ENCODE measurements around the gene DBT.

DBT gene

DNA sequence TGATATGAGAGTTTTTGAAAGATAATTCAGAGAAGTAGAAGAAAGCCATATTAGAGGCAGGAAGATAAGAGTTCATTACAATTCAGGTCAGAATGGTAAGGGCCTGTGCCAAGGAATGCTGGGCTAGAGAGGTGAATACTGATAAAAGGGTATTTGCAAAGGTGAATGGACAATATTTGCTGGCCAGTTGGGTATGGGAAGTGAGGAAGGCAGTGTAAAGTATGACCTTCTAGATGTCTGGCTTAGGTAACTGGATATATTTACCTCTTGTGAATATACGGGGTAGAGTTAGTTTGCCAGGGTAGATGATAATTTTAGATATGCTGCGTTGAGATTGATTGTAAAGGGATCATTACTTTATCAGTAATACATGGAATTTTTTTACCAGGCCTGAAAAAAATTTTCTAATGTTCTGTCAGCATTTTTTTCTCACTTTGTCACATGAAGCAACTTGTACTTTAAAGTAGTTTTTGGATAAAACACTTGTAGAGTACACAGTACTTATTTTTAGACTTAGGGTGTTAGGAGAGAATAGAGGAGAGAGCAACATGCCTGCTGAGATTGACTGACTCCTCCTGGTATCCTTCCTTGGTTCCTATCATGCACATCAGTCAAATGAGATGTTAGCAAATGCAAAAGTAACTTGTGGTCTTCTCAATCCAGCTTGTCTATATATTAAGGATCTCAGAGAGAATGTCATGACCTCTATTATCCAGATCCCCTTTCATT, 30.5 kb upstream of the DBT start:
- no peak overlapping the region for H3K27ac ChIP-seq (ENCODE audit: extremely low read depth, low read depth, low read length)
- H3K9me3 ChIP-seq (ENCODE audit: control insufficient read depth, insufficient read depth, low read depth, low read length): no peaks in the 10 kb centered on the region
- ChIA-PET POLR2A (no interaction called here), CTCF (no interaction called here)
- no peaks in the 10 kb centered on the region for H3K4me1 ChIP-seq (ENCODE audit: control insufficient read depth, insufficient read depth, low read length)
- TF ChIP-seq ZNF670 (tag by site-specific recombination; IDR thresholded peaks at IDR 0.05; ENCODE audit: low read depth): no peak
- TF ChIP-seq, protein P1, sequence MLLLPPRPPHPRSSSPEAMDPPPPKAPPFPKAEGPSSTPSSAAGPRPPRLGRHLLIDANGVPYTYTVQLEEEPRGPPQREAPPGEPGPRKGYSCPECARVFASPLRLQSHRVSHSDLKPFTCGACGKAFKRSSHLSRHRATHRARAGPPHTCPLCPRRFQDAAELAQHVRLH (tag by site-specific recombination; IDR thresholded peaks at IDR 0.05): no peak
- no peak for TF ChIP-seq ZFP3 (tag by site-specific recombination; IDR thresholded peaks at IDR 0.05; ENCODE audit: low read depth)
- no peak for TF ChIP-seq ZNF571 (tag by site-specific recombination; IDR thresholded peaks at IDR 0.05)
- no peak for TF ChIP-seq ZNF214 (tag by site-specific recombination; IDR thresholded peaks at IDR 0.05; ENCODE audit: borderline replicate concordance)
- no peak for TF ChIP-seq ZNF404 (tag by site-specific recombination; IDR thresholded peaks at IDR 0.05)
- TF ChIP-seq, protein P2, sequence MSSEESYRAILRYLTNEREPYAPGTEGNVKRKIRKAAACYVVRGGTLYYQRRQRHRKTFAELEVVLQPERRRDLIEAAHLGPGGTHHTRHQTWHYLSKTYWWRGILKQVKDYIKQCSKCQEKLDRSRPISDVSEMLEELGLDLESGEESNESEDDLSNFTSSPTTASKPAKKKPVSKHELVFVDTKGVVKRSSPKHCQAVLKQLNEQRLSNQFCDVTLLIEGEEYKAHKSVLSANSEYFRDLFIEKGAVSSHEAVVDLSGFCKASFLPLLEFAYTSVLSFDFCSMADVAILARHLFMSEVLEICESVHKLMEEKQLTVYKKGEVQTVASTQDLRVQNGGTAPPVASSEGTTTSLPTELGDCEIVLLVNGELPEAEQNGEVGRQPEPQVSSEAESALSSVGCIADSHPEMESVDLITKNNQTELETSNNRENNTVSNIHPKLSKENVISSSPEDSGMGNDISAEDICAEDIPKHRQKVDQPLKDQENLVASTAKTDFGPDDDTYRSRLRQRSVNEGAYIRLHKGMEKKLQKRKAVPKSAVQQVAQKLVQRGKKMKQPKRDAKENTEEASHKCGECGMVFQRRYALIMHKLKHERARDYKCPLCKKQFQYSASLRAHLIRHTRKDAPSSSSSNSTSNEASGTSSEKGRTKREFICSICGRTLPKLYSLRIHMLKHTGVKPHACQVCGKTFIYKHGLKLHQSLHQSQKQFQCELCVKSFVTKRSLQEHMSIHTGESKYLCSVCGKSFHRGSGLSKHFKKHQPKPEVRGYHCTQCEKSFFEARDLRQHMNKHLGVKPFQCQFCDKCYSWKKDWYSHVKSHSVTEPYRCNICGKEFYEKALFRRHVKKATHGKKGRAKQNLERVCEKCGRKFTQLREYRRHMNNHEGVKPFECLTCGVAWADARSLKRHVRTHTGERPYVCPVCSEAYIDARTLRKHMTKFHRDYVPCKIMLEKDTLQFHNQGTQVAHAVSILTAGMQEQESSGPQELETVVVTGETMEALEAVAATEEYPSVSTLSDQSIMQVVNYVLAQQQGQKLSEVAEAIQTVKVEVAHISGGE (tag by site-specific recombination; conservative IDR thresholded peaks at IDR 0.05; ENCODE audit: low read depth): no peak
- TF ChIP-seq, protein P3, sequence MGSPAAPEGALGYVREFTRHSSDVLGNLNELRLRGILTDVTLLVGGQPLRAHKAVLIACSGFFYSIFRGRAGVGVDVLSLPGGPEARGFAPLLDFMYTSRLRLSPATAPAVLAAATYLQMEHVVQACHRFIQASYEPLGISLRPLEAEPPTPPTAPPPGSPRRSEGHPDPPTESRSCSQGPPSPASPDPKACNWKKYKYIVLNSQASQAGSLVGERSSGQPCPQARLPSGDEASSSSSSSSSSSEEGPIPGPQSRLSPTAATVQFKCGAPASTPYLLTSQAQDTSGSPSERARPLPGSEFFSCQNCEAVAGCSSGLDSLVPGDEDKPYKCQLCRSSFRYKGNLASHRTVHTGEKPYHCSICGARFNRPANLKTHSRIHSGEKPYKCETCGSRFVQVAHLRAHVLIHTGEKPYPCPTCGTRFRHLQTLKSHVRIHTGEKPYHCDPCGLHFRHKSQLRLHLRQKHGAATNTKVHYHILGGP (tag by site-specific recombination; IDR thresholded peaks at IDR 0.05): no peak
- no peak for TF ChIP-seq ZNF184 (tag by site-specific recombination; IDR thresholded peaks at IDR 0.05)
- TF ChIP-seq, protein P4, sequence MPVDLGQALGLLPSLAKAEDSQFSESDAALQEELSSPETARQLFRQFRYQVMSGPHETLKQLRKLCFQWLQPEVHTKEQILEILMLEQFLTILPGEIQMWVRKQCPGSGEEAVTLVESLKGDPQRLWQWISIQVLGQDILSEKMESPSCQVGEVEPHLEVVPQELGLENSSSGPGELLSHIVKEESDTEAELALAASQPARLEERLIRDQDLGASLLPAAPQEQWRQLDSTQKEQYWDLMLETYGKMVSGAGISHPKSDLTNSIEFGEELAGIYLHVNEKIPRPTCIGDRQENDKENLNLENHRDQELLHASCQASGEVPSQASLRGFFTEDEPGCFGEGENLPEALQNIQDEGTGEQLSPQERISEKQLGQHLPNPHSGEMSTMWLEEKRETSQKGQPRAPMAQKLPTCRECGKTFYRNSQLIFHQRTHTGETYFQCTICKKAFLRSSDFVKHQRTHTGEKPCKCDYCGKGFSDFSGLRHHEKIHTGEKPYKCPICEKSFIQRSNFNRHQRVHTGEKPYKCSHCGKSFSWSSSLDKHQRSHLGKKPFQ (tag by site-specific recombination; IDR thresholded peaks at IDR 0.05): no peak
- TF ChIP-seq, protein P5, sequence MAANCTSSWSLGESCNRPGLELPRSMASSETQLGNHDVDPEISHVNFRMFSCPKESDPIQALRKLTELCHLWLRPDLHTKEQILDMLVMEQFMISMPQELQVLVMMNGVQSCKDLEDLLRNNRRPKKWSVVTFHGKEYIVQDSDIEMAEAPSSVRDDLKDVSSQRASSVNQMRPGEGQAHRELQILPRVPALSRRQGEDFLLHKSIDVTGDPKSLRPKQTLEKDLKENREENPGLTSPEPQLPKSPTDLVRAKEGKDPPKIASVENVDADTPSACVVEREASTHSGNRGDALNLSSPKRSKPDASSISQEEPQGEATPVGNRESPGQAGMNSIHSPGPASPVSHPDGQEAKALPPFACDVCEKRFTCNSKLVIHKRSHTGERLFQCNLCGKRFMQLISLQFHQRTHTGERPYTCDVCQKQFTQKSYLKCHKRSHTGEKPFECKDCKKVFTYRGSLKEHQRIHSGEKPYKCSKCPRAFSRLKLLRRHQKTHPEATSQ (tag by site-specific recombination; IDR thresholded peaks at IDR 0.05): no peak
- no peak for TF ChIP-seq ZNF776 (tag by site-specific recombination; IDR thresholded peaks at IDR 0.05; ENCODE audit: borderline replicate concordance)
- TF ChIP-seq ZSCAN16 (tag by site-specific recombination; IDR thresholded peaks at IDR 0.05): no peak
- H3K36me3 ChIP-seq (ENCODE audit: control insufficient read depth in 2 of 2, insufficient read depth in 1 of 2, low read length in 2 of 2): peaks cover 63 to 89% of the 10 kb centered on the region in 2 experiments
- no peak overlapping the region for H3K4me3 ChIP-seq (ENCODE audit: low read depth, low read length)

DNA sequence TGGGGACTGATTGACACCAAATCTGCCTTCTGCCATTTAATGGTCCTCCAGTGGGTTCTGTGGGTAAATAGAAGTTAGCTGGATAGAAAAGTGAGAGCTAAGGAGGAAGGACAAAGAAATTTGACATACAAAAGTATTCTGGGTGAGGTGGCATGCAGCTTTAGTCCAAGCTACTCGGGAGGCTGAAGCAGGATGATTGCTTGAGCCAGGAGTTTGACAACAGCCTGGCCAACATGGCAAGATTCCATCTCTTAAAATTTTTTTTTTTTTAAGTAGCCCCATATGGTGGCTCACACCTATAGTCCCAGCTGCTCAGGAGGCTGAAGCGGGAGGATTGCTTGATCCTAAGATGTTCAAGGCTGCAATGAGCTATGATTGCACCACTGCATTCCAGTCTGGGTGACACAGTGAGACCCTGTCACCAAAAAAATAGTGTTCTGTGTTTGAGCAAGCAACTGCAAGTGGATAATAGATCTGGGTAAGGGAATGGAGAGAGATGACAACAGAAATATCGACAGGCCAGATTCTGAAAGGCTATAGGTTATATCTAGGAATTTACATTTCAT, 29.8 kb upstream of the DBT start:
- H3K36me3 ChIP-seq (ENCODE audit: control insufficient read depth in 2 of 2, insufficient read depth in 1 of 2, low read length in 2 of 2): peaks cover 64 to 89% of the 10 kb centered on the region in 2 experiments

More for the DNA sequence above, 29.8 kb upstream of the DBT start:
- ChIA-PET POLR2A (no interaction called here), CTCF (no interaction called here)
- no peak overlapping the region for H3K27ac ChIP-seq (ENCODE audit: extremely low read depth, low read depth, low read length)
- H3K9me3 ChIP-seq (ENCODE audit: control insufficient read depth, insufficient read depth, low read depth, low read length): no peaks in the 10 kb centered on the region
- no peak overlapping the region for H3K4me3 ChIP-seq (ENCODE audit: low read depth, low read length)
- no peaks in the 10 kb centered on the region for H3K4me1 ChIP-seq (ENCODE audit: control insufficient read depth, insufficient read depth, low read length)
- TF ChIP-seq SP7 (tag by site-specific recombination; IDR thresholded peaks at IDR 0.05) (no peak), ZNF266 (tag by site-specific recombination; IDR thresholded peaks at IDR 0.05; ENCODE audit: low read depth) (no peak), ZNF302 (tag by site-specific recombination; IDR thresholded peaks at IDR 0.05; ENCODE audit: low read depth) (no peak), ZNF48 (tag by site-specific recombination; IDR thresholded peaks at IDR 0.05) (no peak), ZNF138 (tag by site-specific recombination; IDR thresholded peaks at IDR 0.05; ENCODE audit: borderline replicate concordance) (no peak), ZNF37A (tag by site-specific recombination; IDR thresholded peaks at IDR 0.05) (no peak), ZNF629 (tag by site-specific recombination; IDR thresholded peaks at IDR 0.05) (no peak)
